IMR-90 (cell line): Measurements from ENCODE around the gene CPXM2. TPM values are rescaled to one million over a fixed set of nuclear protein-coding genes. Genes with fewer than 3 reads are reported as not detected.

Source experiments
- ATAC-seq: fragments of 200-7000 bp; cut with Tn5 transposase; 2 replicates; pipeline ENCODE4 v1.9.1; 2020; ENCODE audit warnings: low read depth, mild to moderate bottlenecking, moderate library complexity
- BruUV-seq: library from RNA; stranded (reverse); fragments of 400-500 nt; replicated peaks from 2 replicates; lab custom pipeline; 2021; lab: Mats Ljungman, UMichigan
- CTCF ChIA-PET: fragments of 300-600 bp; formaldehyde crosslinking; extraction: SDS; loops from one replicate; lab custom pipeline; 2021; ENCODE audit warnings: antibody characterized with exemption; lab: Yijun Ruan, JAX
- POLR2A ChIA-PET: fragments of 300-600 bp; sonication (Branson Sonifier 250); formaldehyde crosslinking; loops from one replicate; lab custom pipeline; 2022; ENCODE audit warnings: antibody characterized with exemption; ENCODE audit not compliant: unreplicated experiment; lab: Charles Lee
- DNase-seq: peaks from one replicate; pipeline ENCODE4 v3.0.0; 2013
- H2AFZ ChIP-seq: replicated peaks from 2 replicates; pipeline ENCODE3; 2013; ENCODE audit warnings: low read length, mild to moderate bottlenecking; ENCODE audit not compliant: poor library complexity
- H2AK5ac ChIP-seq: 2 replicates; pipeline ENCODE4 v1.6.1; 2013; ENCODE audit warnings: low read depth, low read length, inconsistent platforms
- H2AK9ac ChIP-seq: replicated peaks from 2 replicates; pipeline ENCODE3; 2013; ENCODE audit warnings: mild to moderate bottlenecking, low read depth, low read length, moderate library complexity; ENCODE audit not compliant: poor library complexity
- H2BK120ac ChIP-seq: 2 replicates; pipeline ENCODE4 v1.6.1; 2013; ENCODE audit warnings: low read depth, low read length, inconsistent platforms
- H2BK15ac ChIP-seq: 3 replicates; pipeline ENCODE4 v1.6.1; 2013; ENCODE audit warnings: low read depth, low read length, inconsistent platforms
- H2BK20ac ChIP-seq: 2 replicates; pipeline ENCODE4 v1.6.1; 2013; ENCODE audit warnings: low read depth, mild to moderate bottlenecking, inconsistent platforms, low read length, moderate library complexity
- H2BK5ac ChIP-seq: 2 replicates; pipeline ENCODE4 v1.6.1; 2013; ENCODE audit warnings: mild to moderate bottlenecking, low read depth, low read length, inconsistent platforms; ENCODE audit not compliant: poor library complexity, severe bottlenecking
- H3K14ac ChIP-seq: replicated peaks from 2 replicates; pipeline ENCODE4 v1.6.1; 2013; ENCODE audit warnings: low read depth, low read length, inconsistent platforms
- H3K18ac ChIP-seq: 2 replicates; pipeline ENCODE4 v1.6.1; 2013; ENCODE audit warnings: low read depth, low read length, control low read depth
- H3K23ac ChIP-seq: 2 replicates; pipeline ENCODE4 v1.6.1; 2013; ENCODE audit warnings: low read depth, low read length, inconsistent platforms
- H3K27ac ChIP-seq: 2 replicates; pipeline ENCODE4 v1.5.1; 2013; ENCODE audit warnings: mild to moderate bottlenecking, control low read depth, low read length; ENCODE audit not compliant: insufficient read depth
- H3K27me3 ChIP-seq: 2 replicates; pipeline ENCODE4 v1.6.1; 2013; ENCODE audit warnings: low read length; ENCODE audit not compliant: control insufficient read depth, insufficient read depth
- H3K36me3 ChIP-seq: 2 replicates; pipeline ENCODE4 v1.6.1; 2013; ENCODE audit warnings: low read length, mixed read lengths; ENCODE audit not compliant: control insufficient read depth, insufficient read depth
- H3K4ac ChIP-seq: 2 replicates; pipeline ENCODE4 v1.6.1; 2013; ENCODE audit warnings: low read depth, low read length, inconsistent platforms
- H3K4me1 ChIP-seq: 2 replicates; pipeline ENCODE4 v1.6.1; 2013; ENCODE audit warnings: low read length, mixed read lengths; ENCODE audit not compliant: control insufficient read depth, insufficient read depth
- H3K4me2 ChIP-seq: 2 replicates; pipeline ENCODE4 v1.6.1; 2013; ENCODE audit warnings: low read depth, mild to moderate bottlenecking, control low read depth, low read length, moderate library complexity
- H3K4me3 ChIP-seq: 2 replicates; pipeline ENCODE4 v1.5.1; 2013; ENCODE audit warnings: low read depth, mild to moderate bottlenecking, control low read depth, low read length, moderate library complexity; ENCODE audit not compliant: insufficient read depth
- H3K56ac ChIP-seq: 2 replicates; pipeline ENCODE4 v1.6.1; 2013; ENCODE audit warnings: low read length, inconsistent platforms; ENCODE audit not compliant: insufficient read depth; ENCODE audit errors: extremely low read depth
- H3K79me1 ChIP-seq, 2 experiments: 2 replicates each; pipeline ENCODE4 v1.6.1; 2013; ENCODE audit warnings: low read length in 2 of 2, inconsistent platforms in 1 of 2, low read depth in 1 of 2
- H3K9ac ChIP-seq: 2 replicates; pipeline ENCODE4 v1.6.1; 2013; ENCODE audit warnings: low read depth, low read length, control low read depth
- H3K9me1 ChIP-seq: 2 replicates; pipeline ENCODE4 v1.6.1; 2013; ENCODE audit warnings: low read length, inconsistent platforms; ENCODE audit not compliant: insufficient read depth
- H3K9me3 ChIP-seq: 2 replicates; pipeline ENCODE4 v1.6.1; 2013; ENCODE audit warnings: low read length; ENCODE audit not compliant: control insufficient read depth, insufficient read depth
- H4K20me1 ChIP-seq: 2 replicates; pipeline ENCODE4 v1.6.1; 2013; ENCODE audit warnings: low read length, inconsistent platforms; ENCODE audit not compliant: insufficient read depth
- H4K5ac ChIP-seq: 2 replicates; pipeline ENCODE4 v1.6.1; 2013; ENCODE audit warnings: mild to moderate bottlenecking, low read depth, low read length, control low read depth
- H4K8ac ChIP-seq, 2 experiments: 2 replicates each; pipeline ENCODE4 v1.6.1; 2013; ENCODE audit warnings: low read depth in 2 of 2, low read length in 2 of 2, control low read depth in 1 of 2, inconsistent platforms in 1 of 2
- H4K91ac ChIP-seq: 2 replicates; pipeline ENCODE4 v1.6.1; 2013; ENCODE audit warnings: low read depth, low read length, inconsistent platforms; ENCODE audit not compliant: insufficient read depth
- CHD1 ChIP-seq: IDR thresholded peaks from 2 replicates; pipeline ENCODE4 v1.6.1; 2012; ENCODE audit warnings: low read depth, low read length, improper control_type of control experiment
- MAFK ChIP-seq: IDR thresholded peaks from 2 replicates; pipeline ENCODE4 v1.6.1; 2012; ENCODE audit warnings: low read depth, low read length, improper control_type of control experiment
- NFE2L2 ChIP-seq: fragments of 150-350 bp; IDR thresholded peaks from 2 replicates; pipeline ENCODE4 v1.6.1; 2016; ENCODE audit warnings: low read depth, mild to moderate bottlenecking, low read length
- SMC3 ChIP-seq: fragments of 150-350 bp; IDR thresholded peaks from 2 replicates; pipeline ENCODE4 v1.6.1; 2016; ENCODE audit warnings: low read depth, mild to moderate bottlenecking, antibody characterized with exemption, low read length, moderate library complexity
- WGBS, 2 experiments: methylation state at CpG; one replicate each; pipeline versions ENCODE4 v1.1.5 to v1.1.7; 2013; ENCODE audit warnings: missing lambda C conversion rate in 2 of 2; ENCODE audit not compliant: insufficient read length in 1 of 2; ENCODE audit errors: extremely low coverage in 2 of 2; 5-methylcytosine and 5-hydroxymethylcytosine counted together
- dilution Hi-C: fragments of 300-500 bp; cut with HindIII; formaldehyde crosslinking; loops from one replicate; pipeline ENCODE4 v1.14.3; 2018; ENCODE audit warnings: low sequenced_read_pairs; ENCODE audit not compliant: unreplicated experiment
- in situ Hi-C: fragments of 300-500 bp; cut with MboI; formaldehyde crosslinking; loops from 3 replicates; pipeline ENCODE4 v1.14.3; 2019; ENCODE audit warnings: low sequenced_read_pairs, inconsistent platforms, mixed read lengths
- intact Hi-C: fragments of 100-400 bp; cut with micrococcal nuclease; formaldehyde crosslinking; loops from 2 replicates; pipeline ENCODE4 v1.10.0; 2022
- polyA plus RNA-seq, 3 experiments: library from polyadenylated mRNA; depleted of rRNA; stranded (reverse); fragments of >200 nt; gene quantifications; 2 replicates each; pipeline ENCODE4 v1.2.3, GENCODE V29; 2012; ENCODE audit warnings: low replicate concordance in 1 of 3
- total RNA-seq: library from RNA; depleted of rRNA; stranded (reverse); fragments of >200 nt; gene quantifications from 2 replicates; pipeline ENCODE4 v1.2.3, GENCODE V29; 2012
- TF ChIP-seq, protein P1 (sequence below): fragments of 150-350 bp; IDR thresholded peaks from 2 replicates; pipeline ENCODE4 v1.6.1; 2016; ENCODE audit warnings: low read depth, mild to moderate bottlenecking, low read length, moderate library complexity, borderline replicate concordance

Gene CPXM2
- total and polyA plus RNA-seq, 2 of the 4 experiments (the other 2 are of a cell fraction) = not detected

- Histone ChIP-seq H2BK20ac (no peak overlapping the region), H3K9ac (no peak overlapping the region), H2AK5ac (no peak overlapping the region), H3K14ac (no peak overlapping the region), H2BK15ac (no peak overlapping the region), H2BK120ac (no peak overlapping the region), H2AK9ac (no peak overlapping the region), H3K4ac (no peak overlapping the region), H4K8ac (no peak overlapping the region), H3K79me1 (no peaks in the 10 kb centered on the region), H3K23ac (no peak overlapping the region), H3K4me2 (no peak overlapping the region), H2BK5ac (no peak overlapping the region), H2AFZ (no peak overlapping the region), H4K5ac (no peak overlapping the region), H3K27me3 (no peaks in the 10 kb centered on the region), H4K91ac (no peak overlapping the region), H3K9me1 (no peaks in the 10 kb centered on the region), H3K4me3 (no peak overlapping the region), H4K20me1 (no peaks in the 10 kb centered on the region), H3K27ac (no peak overlapping the region), H3K36me3 (no peaks in the 10 kb centered on the region), H3K4me1 (no peaks in the 10 kb centered on the region), H3K56ac (no peak overlapping the region), H3K9me3 (peaks cover 37% of the 10 kb centered on the region), H3K18ac (no peak overlapping the region)
- intact Hi-C loops = no loop called here
- TF ChIP-seq NFE2L2 (no peak), MAFK (no peak), CHD1 (no peak), SMC3 (no peak)
- TF ChIP-seq, protein P1, sequence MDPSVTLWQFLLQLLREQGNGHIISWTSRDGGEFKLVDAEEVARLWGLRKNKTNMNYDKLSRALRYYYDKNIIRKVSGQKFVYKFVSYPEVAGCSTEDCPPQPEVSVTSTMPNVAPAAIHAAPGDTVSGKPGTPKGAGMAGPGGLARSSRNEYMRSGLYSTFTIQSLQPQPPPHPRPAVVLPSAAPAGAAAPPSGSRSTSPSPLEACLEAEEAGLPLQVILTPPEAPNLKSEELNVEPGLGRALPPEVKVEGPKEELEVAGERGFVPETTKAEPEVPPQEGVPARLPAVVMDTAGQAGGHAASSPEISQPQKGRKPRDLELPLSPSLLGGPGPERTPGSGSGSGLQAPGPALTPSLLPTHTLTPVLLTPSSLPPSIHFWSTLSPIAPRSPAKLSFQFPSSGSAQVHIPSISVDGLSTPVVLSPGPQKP = no peak
- ChIA-PET CTCF (no interaction called here), POLR2A (no interaction called here)
- dilution Hi-C loops = no loop called here
- in situ Hi-C loops = no loop called here
- ATAC-seq (no peak), DNase-seq (no peak)
- 25% methylated on average over 2 of the region's 7 CpGs; no CpG with 5 or more reads in 1 of the 2 experiments for WGBS, 2 experiments
- BruUV-seq = no TSS peak
Measured at GRCh38 chr10:123778719-123779517, 112.7 kb downstream of the CPXM2 start.
